DOHH2 (cell line): ENCODE measurements around the gene FASTK.

ENCODE experiments used
- EZH2phosphoT487 ChIP-seq: fragments of 200-600 bp; sonication (generic); IDR thresholded peaks from 2 replicates; pipeline ENCODE4 v1.6.1; 2017; ENCODE audit warnings: borderline replicate concordance, mild to moderate bottlenecking, antibody characterized with exemption, low read length, moderate library complexity, mixed read lengths
- TF ChIP-seq, protein P1 (sequence below): fragments of 200-600 bp; sonication (generic); IDR thresholded peaks from one replicate; pipeline ENCODE4 v1.5.1; 2014; ENCODE audit warnings: antibody characterized with exemption, mild to moderate bottlenecking, low read depth, low read length; ENCODE audit not compliant: poor library complexity, severe bottlenecking

DNA sequence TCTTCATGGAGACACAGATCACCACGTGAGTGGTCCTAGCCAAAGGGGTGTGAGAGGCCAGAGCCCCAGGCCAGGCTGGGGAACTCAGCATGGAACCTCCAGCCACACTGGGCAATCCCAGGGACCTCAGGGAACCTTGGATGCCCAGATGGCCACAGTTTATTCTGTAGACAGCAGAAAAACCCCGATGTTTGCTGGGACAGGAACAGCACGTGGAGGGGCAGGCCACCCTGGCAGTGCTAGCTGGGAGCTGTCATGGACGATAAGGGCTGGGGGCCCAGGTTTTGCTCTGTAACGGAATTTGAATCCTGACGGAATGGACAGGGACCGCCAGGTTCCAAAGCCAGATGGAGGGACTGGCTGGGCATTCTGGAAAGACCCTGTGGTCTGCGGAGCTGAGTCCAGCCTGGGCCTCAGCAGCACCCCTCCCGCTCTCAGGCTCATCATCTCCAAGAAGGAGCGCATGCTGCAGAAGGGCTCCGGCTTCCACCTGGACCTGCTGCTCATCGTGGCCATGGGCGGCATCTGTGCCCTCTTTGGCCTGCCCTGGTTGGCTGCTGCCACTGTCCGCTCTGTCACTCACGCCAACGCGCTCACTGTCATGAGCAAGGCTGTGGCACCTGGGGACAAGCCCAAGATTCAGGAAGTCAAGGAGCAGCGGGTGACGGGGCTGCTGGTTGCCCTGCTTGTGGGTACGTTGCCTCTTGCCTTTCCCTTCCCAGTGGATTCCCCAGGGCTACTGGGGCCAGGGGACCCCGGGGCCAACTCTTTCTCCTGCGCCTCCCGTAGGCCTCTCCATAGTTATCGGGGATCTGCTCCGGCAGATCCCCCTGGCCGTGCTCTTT lies 5.6 kb downstream of the FASTK start:
- TF ChIP-seq, protein P1, sequence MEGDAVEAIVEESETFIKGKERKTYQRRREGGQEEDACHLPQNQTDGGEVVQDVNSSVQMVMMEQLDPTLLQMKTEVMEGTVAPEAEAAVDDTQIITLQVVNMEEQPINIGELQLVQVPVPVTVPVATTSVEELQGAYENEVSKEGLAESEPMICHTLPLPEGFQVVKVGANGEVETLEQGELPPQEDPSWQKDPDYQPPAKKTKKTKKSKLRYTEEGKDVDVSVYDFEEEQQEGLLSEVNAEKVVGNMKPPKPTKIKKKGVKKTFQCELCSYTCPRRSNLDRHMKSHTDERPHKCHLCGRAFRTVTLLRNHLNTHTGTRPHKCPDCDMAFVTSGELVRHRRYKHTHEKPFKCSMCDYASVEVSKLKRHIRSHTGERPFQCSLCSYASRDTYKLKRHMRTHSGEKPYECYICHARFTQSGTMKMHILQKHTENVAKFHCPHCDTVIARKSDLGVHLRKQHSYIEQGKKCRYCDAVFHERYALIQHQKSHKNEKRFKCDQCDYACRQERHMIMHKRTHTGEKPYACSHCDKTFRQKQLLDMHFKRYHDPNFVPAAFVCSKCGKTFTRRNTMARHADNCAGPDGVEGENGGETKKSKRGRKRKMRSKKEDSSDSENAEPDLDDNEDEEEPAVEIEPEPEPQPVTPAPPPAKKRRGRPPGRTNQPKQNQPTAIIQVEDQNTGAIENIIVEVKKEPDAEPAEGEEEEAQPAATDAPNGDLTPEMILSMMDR, result no peak
- TF ChIP-seq EZH2phosphoT487, result no peak
